Middle frontal gyrus (tissue), 1 donor: ENCODE measurements around the gene PDCL2.
"Not testable (repeated sequence)": the region's sequence is repeated elsewhere in the genome, so short reads cannot be mapped to it uniquely, and the experiment has no call there.

Experiments
- DNase-seq: peaks from one replicate; pipeline ENCODE4 v3.0.0-alpha.2; 2015; ENCODE audit warnings: low spot score; ENCODE audit errors: extremely low spot score

Gene PDCL2

GRCh38 chr4:55588160-55588559 is 3.9 kb downstream of the PDCL2 start:
- no peak for DNase-seq

- not testable (repeated sequence) for DNase-seq
Observed at GRCh38 chr4:55582773-55583172, 9.3 kb downstream of the PDCL2 start.

- DNase-seq = no peak
Observed at GRCh38 chr4:55578341-55579010, 13.6 kb downstream of the PDCL2 start.

GRCh38 chr4:55575513-55575912 is 16.5 kb downstream of the PDCL2 start:
- no peak for DNase-seq

- DNase-seq = no peak
Observed at GRCh38 chr4:55574252-55574651, 17.8 kb downstream of the PDCL2 start.

- DNase-seq = no peak
Observed at GRCh38 chr4:55571806-55572205, 20.2 kb downstream of the PDCL2 start.

GRCh38 chr4:55568905-55569504 is 23.0 kb downstream of the PDCL2 start:
- DNase-seq = no peak

GRCh38 chr4:55561889-55562288 is 30.2 kb downstream of the PDCL2 start:
- no peak for DNase-seq

- DNase-seq = no peak
Observed at GRCh38 chr4:55560096-55560495, 31.9 kb downstream of the PDCL2 start.

GRCh38 chr4:55554453-55555030 is 37.5 kb downstream of the PDCL2 start:
- DNase-seq = no peak

- no peak for DNase-seq
Observed at GRCh38 chr4:55553441-55554201, 38.4 kb downstream of the PDCL2 start.

- not testable (repeated sequence) for DNase-seq
Observed at GRCh38 chr4:55551964-55552363, 40.1 kb downstream of the PDCL2 start.

- no peak for DNase-seq
Observed at GRCh38 chr4:55549888-55550287, 42.2 kb downstream of the PDCL2 start.

GRCh38 chr4:55547918-55548317 is 44.1 kb downstream of the PDCL2 start:
- no peak for DNase-seq

- DNase-seq = no peak
Observed at GRCh38 chr4:55547466-55547770, 44.6 kb downstream of the PDCL2 start.

- peak; percentile 78 for DNase-seq
Observed at GRCh38 chr4:55546756-55547465, 45.1 kb downstream of the PDCL2 start, which contains the start of gene CLOCK. Gene CLOCK, minus strand, starts transcription at chr4:55546909. Its CDS starts 64,124 bp downstream, at chr4:55482785.

GRCh38 chr4:55546506-55546755 is 45.6 kb downstream of the PDCL2 start:
- no peak for DNase-seq

- DNase-seq = peak; percentile 62
Observed at GRCh38 chr4:55545641-55546505, 46.2 kb downstream of the PDCL2 start.

GRCh38 chr4:55545151-55545550 is 46.9 kb downstream of the PDCL2 start:
- DNase-seq = no peak

- no peak for DNase-seq
Observed at GRCh38 chr4:55543858-55544257, 48.2 kb downstream of the PDCL2 start.

- DNase-seq = no peak
Observed at GRCh38 chr4:55540271-55540670, 51.8 kb downstream of the PDCL2 start.
